ENCODE results near the gene PLCG2.

DNA sequence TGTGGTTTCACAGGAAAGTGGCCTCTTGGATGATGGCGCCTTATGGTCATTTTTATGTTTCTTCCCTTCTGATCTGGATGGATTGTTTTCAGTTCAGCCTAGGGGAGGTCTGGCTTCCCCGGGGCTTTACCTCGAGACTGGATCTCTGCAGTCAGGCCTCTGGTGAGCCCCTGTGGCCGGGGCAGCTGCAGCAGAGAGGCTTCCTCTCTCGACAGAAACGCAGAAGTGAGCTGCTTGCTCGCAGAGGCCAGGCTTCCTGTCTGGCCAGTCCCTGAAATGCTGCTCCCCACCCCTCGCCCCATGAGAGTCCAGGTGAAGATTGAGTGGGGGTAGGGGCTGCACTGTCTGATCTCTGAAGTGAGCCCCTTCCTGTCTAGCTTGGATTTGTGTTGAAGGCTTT lies 44.0 kb downstream of the PLCG2 start:
- TF ChIP-seq POLR2AphosphoS5 (IDR thresholded peaks at IDR 0.05; ENCODE audit: borderline replicate concordance, low read depth, low read length) (no peak), EZH2 (IDR thresholded peaks at IDR 0.05) (no peak)

All from SK-N-MC (cell line).